HG02610 (cell line): ENCODE measurements around the gene SIL1.
"Not testable (repeated sequence)": the region's sequence is repeated elsewhere in the genome, so short reads cannot be mapped to it uniquely, and the experiment has no call there.

ENCODE experiments used
- ATAC-seq: cut with Tn5 transposase; IDR thresholded peaks from one replicate; pipeline ENCODE4 v1.9.1; 2021; ENCODE audit warnings: mild to moderate bottlenecking, moderate library complexity; ENCODE audit not compliant: unreplicated experiment

The SIL1 gene

DNA sequence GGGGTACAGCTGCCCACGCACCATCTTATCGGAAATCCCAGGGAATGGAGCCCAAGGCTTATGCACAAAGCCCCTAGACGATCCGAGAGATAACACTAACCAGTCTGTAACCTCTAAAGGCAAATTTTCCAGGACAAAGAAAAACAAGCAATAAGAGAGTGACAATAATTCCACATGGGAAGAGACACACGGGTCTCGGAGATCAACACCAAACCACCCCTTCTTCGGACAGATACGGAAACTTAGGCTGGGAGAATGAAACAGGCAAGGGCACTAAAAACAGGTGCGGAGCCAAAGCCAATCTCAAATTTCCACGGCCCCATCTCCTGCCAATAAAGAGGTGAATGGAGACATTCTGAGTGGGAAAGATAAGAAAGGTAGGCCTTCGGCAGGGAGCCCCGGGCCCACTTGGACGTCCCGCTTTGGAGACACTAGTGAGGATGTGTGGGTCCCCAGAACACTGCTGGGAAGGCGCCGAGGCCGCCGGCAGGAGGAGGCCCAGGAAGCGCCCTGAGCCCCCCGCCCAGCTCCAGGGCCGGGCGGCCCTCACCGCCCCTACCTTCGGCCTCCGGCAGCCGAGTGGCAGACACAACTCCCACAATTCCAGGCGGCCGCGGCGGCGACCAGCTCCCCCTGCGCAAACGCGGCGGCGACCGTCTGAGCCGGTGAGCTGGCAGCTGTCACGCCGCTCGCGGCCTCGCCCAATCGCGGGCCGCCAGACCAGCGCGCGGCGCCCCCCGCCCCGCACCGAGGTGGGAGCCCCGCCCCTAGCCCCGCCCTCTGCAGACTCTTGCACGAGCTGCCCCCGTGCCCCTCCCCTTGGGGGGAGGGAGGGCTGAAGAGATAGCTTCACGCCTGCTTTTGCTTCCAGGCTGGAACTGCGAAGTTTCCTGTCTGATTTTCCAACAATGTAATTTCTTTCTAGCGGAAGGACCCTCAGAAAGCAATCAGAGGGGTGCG, at the start of gene SIL1:
Gene SIL1 (minus strand): TSS at position 659 of the 960 bp plus-strand sequence. CDS start 70,525 bp downstream, outside the sequence.
- peak; percentile 98 for ATAC-seq

- ATAC-seq = no peak
Observed at GRCh38 chr5:139246394-139246793, 48.2 kb upstream of the SIL1 start.

DNA sequence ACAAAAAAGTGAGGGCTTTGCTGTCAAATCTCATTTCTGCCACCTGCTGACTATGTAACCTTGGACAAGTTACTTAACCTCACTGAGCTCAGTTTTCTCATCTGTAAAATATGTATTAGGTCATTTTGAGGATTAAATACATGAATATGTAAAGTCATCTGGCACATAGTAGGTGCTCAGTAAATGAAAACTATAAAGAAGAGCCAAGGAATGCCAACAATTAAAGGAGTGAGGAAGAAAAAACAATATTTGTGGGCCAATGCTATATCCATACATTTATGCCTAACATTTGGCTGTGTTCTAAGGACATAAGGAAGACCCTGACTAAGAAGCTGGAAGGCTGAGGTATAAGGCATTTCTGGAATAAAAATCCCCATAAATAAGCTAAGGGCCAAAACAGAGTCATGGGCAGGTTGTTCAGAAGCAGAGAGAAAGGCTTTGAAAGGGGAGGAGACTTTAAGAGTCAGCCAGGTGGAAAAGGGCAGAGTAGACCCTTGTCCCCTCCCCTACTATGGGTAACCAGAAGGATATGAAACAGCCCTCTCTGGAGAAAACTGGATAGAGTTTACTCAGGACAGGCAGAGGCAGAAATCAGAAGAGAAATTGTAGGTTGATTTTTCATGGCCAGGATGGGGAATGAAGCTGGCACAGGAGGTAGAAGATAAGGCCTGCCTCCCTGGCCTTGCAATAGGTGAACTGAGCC, 47.6 kb upstream of the SIL1 start:
- ATAC-seq = no peak

GRCh38 chr5:139243425-139243970, 45.3 kb upstream of the SIL1 start:
- no peak for ATAC-seq

GRCh38 chr5:139241139-139241538, 43.0 kb upstream of the SIL1 start:
- no peak for ATAC-seq

DNA sequence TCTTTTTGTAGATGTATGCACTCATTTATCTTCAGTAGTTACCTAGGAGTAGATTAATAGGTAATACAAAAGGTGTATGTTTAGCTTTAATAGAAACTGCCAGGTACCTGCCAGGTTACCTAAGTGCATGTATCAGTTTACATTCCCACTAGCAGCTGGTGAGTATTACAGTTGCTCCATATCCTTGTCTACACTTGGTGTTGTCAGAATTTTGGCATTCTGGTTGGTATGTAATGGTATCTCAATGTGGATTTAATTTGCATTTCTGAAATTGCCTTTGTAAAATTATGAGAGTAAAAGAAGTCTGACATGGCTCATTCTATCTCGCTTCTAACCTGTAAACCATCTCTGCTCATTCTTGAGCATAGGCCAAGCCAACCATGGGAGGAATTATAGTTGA, 38.3 kb upstream of the SIL1 start:
- no peak for ATAC-seq

DNA sequence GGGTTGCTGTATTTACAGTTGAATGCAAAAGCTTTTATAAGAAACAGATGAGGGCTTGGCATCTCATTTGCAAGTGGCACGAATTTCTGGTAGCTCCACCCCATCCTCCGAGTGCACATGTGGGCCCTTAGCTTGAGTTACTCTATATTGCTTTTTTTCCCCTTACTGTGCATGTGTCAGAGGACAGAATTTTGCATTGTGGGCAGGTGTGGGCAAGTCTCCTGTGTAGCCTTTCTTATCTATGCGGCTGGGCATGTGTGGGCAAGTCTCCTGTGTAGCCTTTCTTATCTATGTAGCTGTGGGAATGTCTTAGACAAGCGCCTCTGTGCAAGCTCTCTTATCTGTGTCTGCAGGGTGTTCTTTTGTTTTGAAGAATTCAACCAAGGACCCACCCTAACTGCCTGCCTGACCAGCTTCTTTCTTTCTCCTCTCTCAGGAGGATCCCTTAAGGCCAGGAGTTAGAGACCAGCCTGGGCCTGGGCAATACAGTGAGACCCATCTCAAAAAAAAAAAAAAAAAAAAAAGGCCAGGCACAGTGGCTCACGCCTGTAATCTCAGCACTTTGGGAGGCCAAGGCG, 34.1 kb upstream of the SIL1 start:
- no peak for ATAC-seq

DNA sequence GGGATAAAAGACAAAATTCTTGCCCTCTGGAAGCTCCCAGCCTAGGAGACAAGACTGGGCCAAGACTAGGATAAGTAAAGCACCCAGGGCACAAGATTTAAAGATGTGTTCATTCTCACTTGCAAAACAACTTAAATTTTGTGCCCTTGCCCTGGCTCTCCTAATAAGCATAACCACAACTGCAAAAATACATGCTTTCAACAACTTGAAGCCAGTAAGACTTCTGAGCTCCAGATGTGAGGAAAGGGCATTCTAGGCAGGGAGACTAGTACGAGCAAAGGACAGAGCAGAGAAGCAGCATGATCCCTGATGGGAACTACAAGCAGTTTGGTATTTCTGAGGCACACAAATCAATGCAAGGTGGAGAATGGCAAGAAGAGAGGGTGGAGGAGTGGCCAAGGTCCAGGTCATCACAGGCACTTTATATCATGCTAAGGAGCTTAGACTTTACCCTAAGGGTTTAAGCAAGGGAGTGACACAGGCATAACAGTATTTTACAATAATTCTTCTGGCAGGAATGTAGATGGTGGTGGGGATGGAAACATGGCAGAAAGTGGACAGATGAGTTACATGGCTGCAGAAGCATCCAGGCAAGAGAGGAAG, 30.1 kb upstream of the SIL1 start:
- no peak for ATAC-seq

- no peak for ATAC-seq
Observed at GRCh38 chr5:139226131-139226530, 28.0 kb upstream of the SIL1 start.

DNA sequence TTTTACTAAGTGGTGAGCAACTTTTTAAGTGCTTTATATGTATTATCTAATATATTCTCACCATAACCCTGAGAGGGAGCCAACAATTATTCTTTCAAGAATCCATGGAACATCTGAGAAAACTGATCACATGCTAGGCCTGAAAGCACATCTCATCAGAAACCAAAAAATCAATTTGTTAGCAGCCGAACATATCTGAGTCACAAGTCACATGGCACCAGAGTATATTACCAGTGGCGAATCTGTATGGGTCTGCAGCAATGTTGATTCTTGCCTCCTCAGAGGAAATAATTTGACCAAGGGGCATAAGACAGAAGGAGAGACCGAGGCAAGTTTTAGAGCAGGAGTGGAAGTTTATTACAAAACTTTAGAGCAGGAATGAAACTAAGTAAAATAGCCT, 25.3 kb upstream of the SIL1 start:
- ATAC-seq = no peak

DNA sequence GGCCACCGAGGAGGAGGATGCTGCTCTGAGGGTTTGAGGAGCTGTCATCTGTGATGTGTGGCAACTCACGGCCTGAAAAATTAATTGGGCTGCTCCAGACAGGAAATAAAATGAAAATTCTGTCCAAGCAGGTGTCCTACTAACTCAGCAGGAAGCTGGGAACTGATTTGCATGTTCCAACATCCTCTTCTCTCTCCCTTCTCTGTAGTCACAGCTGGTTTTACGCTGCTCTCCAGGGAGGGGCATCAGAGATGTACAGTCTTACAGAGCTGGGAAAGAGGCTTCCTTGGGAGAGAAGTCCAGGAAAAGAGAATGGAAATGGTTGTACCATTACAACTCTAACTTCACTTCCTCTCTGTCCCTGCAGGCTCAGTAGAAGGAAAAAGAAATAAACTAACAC, 24.2 kb upstream of the SIL1 start:
- ATAC-seq = no peak

DNA sequence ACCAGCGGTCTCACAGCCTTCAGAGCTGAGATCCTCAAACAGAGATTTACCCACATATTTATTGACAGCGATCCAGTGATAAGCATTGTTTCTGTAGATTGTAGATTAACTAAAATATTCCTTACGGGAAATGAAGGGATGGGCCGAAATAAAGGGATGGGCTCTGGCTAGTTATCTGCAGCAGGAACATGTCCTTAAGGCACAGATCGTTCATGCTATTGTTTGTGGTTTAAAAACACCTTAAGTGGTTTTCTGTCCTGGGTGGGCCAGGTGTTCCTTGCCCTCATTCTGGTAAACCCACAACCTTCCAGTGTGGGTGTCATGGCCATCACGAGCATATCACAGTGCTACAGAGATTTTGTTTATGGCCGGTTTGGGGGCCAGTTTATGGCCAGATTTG, 19.9 kb upstream of the SIL1 start:
- not testable (repeated sequence) for ATAC-seq

DNA sequence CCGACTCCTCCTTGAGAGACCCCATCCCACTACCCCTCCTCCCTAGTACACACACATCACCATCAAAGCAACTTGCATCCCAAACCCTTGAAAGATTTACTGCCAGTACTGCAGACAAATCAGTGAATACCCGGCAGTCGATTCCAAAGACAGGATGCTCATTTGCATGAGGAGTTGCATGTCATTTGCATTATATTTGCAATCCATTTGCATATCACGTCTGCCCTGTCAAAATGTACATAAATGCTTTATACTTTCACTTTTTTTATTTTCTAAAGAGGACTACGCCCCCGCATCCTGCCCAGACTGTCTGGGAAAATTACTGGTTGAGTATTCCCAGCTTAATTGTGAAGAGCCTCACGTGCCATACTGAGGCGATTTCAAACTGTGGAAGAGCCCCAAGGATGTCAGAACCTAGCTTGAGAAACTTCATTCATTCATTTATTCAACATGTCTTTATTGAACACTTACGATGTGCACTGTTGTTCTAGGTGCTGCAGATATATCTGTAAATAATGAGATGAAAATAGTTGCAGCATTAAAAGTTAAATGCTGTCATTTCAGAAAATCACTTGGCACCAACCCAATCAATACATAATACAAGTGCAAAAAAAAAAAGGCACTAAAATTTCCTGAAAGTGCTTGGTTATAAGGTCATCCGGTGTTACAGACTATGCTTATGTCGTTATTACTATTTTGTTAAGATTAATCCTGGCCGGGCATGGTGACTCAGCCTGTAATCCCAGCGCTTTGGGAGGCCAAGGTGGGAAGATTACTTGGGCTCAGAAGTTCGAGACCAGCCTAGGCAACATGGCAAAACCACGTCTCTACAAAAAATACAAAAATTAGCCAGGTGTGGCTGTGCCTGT, 17.2 kb upstream of the SIL1 start:
- no peak for ATAC-seq

GRCh38 chr5:139214646-139215045, 16.5 kb upstream of the SIL1 start:
- ATAC-seq = no peak

GRCh38 chr5:139212906-139213305, 14.7 kb upstream of the SIL1 start:
- no peak for ATAC-seq

GRCh38 chr5:139212486-139212885, 14.3 kb upstream of the SIL1 start:
- ATAC-seq = no peak

DNA sequence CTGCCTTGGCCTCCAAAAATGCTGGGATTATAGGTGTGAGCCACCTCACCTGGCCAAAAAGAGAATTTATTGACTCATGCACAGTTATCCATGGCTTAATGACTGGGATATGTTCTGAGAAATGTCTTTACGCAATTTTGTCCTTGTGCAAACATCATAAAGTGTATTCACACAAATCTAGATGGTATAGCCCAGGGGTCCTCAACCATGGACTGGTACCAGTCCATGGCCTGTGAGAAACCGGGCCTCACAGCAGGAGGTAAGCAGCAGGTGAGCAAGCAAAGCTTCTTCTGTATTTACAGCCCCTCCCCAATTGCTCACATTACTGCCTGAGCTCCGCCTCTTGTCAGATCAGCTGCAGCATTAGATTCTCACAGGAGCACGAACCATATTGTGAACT, 12.4 kb upstream of the SIL1 start:
- no peak for ATAC-seq

DNA sequence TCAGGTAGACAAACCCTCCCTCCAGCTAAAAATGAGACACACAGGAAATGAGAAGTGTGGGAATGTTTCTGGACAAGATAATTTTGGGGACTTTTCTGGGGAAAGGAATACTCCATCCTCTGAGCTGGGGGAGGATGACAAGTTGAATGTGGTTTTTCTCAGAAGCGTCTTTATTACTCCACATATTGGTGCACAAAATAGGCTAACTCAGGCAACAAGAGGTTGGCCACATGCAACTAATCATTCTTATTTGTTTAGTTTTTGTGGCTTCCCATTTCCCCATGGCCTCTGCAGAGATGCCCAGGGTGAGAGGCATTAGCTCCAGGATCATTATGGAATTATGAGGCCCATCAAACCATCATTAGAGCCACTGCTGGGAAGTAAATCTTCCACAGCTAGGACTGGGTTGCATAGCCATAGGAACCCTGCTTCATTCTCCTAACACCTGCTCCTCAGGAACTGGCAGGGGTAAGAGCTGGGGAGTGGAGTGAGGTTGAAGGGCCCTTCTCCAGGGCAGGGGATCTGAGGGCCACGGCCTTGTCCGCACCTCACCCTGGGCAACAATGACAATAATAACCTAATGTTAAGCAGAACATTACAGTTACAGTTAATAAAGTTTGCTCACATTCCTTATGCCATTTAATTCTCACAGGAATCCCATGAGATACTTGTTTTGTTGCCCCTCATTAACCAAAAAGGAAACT, 9.3 kb upstream of the SIL1 start:
- no peak for ATAC-seq

GRCh38 chr5:139205586-139205985, 7.4 kb upstream of the SIL1 start:
- no peak for ATAC-seq
